DMS79 treated with DMSO at 0.1 percent for 48 hours (cell line): ENCODE results near the gene C5orf63.
"Not testable (repeated sequence)": the region's sequence is repeated elsewhere in the genome, so short reads cannot be mapped to it uniquely, and the experiment has no call there.

Source experiments
- DNase-seq: peaks from one replicate; lab custom pipeline; 2025; lab: John Stamatoyannopoulos, UW

The C5orf63 gene

DNA sequence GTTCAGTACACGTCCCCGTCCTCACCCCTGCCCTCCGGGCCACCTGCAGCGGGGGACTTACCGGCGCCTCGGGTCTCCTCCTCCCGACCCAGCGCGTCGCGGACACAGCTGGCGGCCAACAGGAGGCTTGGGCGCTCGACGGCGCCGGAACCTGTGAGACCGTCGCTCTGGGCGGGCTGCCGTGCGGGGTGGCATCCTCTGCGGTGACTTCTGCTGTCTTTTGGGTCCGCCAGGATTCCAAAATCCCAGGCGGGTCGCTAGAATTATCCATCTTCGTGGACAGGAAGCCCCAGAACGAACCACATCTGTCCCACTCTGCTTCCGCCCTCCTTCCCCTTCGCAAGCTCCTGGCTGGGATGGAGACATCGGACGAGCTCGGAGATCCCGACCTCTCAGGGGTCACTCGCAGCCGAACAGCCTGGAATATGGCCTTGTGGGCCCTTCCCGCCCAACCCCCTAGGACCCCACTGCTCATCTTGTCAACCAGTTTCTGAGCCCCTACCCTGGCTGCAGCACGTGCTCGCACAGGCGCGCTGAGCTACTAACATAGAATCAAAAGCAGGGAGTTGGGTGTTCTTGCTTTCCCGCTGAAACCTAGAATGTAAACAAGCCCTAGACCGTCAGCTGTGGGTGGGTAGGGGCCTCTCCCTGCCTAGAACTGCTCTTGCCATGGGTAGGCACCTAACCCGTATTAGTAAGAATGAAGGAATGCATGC, 42.0 kb downstream of the C5orf63 start:
- DNase-seq = no peak

DNA sequence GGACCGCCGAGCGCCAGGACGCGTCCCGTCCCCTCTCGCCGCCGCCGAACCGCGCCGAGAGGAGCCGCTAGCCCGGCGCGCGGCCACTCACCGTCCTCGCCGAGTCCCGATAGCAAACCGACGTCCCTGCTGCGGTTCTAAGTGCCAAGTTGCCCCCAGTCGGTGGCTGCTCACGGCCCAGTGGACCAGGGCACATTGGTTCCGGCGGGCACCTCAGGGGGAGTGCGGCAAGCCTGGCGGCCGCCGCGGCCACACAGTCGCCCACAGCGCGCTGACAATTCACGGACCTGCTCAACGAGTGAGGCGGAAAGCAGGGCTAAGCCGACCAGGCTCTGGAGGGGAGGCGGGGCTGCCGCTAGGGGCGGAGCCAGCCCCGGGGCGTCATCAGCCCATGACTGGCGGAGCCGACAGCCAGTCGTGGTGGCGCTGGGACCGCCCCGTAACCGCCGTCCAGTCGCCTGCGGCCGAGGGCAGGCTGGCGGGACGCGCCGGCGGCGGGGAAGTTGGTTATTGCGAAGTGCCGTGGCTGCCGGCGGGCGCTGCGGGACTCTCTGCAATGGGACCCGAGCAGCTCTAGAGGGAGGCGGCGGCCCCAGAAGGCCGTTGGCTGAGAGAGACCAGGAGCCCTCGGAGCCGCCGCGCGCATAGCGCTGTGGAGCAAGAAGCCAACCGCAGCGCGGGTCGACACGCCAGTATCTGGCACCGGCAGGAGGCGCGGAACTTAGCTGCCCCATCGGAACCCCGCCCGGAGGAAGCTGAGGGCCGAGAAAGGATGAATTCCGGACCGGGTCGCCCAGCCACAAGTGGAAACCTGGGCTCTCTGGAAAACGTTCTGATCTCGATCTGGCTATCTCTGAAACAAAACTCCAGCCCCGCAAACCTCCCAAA, 42.8 kb downstream of the C5orf63 start, which contains the start of gene MARCHF3:
MARCHF3 (minus strand) TSS at position 300 of the 888 bp plus-strand sequence. CDS start 112,387 bp downstream, outside the sequence.
- DNase-seq = peak; percentile 57

GRCh38 chr5:127029581-127030258, 43.6 kb downstream of the C5orf63 start:
- DNase-seq = peak; percentile 7

- DNase-seq = no peak
Measured at GRCh38 chr5:127028822-127029457, 44.4 kb downstream of the C5orf63 start.

- DNase-seq = no peak
Measured at GRCh38 chr5:127027539-127027938, 45.8 kb downstream of the C5orf63 start.

DNA sequence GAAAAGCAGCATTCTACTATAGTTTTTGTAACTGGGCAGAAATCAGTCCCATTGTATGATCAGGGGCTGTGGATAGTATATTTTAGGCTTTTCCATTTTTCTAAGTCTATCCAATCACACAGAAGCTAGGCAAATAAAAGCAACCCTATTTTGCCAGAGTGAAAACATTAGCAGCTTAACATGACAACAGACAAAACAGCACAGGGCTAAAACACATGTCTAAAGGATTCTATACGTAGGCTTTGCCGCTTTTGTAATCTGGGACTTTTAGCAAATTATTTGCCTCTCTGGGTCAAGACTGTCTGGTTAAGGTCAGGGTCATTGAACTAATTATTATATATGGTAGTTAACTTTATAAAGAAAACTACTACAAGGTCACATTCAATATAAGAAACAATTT, 47.1 kb downstream of the C5orf63 start:
- DNase-seq = no peak

DNA sequence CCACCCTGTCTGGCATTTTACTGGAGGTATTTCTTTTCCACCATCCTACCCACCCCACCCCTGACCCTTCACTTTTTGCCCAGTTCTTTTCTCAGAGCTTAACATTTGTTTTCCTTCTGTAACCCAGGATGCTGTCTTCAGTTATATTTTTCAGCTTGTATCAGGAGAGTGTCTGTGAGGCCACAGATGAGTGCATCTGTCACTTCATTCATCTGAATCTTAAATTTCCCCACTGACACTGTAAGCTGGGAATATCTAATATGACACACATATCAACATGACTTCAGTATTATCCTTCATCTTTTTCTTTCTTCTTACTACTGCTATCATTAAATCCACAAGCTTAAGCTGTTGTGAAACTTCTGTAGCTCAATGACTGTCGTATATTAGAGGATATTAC, 47.8 kb downstream of the C5orf63 start:
- DNase-seq = no peak

DNA sequence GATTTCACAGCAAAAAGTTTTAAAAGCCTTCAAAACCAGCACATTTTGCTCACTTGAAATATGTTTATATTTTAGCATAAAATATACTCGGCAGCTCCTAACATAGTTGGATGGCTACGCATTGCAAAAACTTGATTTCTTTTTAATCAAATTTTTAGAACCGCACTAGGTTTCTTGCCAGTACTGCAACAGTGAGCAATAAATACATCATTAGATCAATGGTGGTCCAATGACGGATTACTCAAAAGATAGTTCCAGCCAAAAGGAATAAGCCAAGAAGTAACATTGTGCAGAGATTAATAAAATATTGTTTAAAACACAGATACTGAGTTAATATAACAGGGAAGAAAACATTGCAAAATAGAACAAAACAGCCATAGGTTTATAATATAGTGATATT, 48.5 kb downstream of the C5orf63 start:
- DNase-seq = no peak

DNA sequence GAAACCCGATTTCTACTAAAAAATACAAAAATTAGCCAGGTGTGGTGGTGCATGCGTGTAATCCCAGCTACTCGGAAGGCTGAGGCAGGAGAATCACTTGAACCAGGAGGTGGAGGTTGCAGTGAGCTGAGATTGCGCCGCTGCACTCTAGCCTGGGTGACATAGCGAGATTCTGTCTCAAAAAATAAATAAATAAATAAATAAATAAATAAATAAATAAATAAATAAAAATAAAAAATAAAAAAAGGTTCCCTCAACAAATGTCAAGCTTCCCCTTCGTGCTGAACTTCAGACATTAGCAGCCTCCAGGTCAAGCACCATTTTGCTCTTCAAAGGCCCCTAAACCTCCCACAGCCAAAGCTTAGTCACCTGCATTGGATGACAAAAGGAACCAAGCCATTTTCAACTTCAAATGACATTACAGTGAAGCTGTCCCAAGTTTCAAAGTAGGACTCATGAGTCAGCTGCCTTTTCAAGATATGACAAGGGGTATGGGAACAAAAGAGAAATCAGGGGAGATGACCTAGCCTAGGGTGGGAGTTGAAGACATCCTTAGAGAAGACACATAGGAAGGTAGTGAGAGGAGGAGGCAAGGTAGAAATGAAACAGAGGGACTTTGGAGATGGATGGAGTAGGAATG, 49.6 kb downstream of the C5orf63 start:
- not testable (repeated sequence) for DNase-seq

DNA sequence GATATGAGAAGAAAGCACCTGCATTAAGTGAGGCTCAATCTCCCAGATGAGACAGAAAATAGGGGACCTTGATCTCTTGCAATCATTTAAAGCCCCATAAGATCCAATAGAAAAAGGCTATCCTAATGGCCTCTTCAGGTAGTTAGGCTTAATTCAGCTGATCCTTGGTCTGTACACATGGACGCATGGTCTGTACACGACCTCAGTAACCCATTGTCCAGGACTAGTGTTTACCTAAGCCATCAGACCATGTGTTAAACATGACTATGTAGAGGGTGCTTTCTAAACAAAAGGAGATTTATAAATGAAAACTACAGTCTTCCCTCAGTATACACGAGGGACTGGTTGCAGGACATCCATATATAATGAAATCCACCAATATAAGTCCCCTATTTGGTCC, 50.5 kb downstream of the C5orf63 start:
- no peak for DNase-seq

DNA sequence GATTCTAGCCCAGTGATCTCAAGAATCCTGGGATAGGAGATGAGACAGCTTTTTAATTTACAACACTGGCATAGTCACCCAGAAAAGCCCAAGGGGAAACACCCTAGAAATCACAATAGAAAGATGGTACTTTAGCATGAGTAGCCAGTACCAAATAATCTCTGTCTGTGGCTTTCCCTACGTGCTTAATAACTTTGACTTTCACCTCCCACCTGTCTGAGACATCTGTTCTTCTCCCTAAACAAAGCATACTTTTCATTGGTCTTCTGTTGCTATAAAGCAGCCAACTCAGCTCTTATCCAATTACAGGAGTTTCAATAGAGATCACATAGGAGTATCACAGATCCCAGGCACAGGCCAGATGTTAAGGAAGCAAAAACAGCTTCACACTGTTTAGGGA, 53.4 kb downstream of the C5orf63 start:
- no peak for DNase-seq

DNA sequence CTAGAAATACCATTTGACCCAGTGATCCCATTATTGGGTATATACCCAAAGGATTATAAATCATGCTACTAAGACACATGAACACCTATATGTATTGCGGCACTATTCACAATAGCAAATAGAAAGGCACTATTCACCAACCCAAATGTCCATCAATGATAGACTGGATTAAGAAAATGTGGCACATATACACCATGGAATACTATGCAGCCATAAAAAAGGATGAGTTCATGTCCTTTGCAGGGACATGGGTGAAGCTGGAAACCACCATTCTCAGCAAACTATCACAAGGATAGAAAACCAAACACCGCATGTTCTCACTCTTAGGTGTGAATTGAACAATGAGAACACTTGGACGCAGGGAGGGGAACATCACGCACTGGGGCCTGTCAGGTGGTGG, 56.6 kb downstream of the C5orf63 start:
- DNase-seq = not testable (repeated sequence)

DNA sequence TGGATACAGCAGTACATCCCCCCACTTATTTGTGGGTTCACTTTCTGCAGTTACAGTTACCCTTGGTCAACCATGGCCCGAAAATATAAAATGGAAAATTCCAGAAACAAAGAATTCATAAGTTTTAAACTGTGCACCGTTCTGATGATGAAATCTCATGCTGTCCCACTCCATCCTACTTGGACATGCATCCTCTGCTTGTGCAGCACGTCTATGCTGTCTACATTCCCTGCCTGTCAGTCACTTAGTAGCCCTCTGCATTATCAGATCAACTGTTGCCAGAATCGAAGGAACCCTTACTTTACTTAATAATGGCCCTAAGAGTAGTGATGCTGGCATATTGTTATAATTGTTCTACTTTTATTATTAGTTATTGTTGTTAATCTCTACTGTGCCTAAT, 57.6 kb downstream of the C5orf63 start:
- DNase-seq = no peak

DNA sequence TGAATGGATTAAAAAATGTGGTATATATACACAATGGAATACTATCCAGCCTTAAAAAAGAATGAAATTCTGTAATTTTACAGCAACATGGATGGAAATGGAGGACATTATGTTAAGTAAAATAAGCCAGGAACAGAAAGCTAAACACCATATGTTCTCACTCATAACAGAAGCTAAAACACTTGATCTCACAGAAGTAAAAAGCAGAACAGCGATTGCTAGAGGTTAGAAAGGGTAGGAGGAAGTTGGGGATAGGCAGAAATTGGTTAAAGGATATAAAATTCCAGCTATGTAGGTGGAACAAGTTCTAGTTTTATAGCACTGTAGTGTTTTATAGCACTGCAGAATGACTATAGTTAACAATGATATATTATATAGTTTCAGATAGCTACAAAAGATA, 58.7 kb downstream of the C5orf63 start:
- DNase-seq = no peak

DNA sequence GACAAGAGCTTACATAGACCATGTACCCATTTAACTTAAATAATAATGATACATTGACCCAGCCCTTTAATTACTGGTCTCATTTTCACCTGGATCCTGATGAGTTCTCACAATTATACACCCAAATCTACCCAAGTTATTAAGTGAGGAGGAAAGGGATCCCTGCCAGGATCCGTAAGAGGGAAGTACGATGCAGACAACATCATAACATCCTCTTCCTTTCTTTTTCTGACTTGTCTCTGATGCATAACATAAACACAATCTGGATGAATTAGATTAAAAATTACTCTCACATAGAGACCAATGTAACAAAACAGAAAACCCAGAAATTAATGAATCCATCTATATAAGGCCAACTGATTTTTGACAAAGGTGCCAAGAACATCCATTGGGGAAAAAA, 59.9 kb downstream of the C5orf63 start:
- DNase-seq = no peak

DNA sequence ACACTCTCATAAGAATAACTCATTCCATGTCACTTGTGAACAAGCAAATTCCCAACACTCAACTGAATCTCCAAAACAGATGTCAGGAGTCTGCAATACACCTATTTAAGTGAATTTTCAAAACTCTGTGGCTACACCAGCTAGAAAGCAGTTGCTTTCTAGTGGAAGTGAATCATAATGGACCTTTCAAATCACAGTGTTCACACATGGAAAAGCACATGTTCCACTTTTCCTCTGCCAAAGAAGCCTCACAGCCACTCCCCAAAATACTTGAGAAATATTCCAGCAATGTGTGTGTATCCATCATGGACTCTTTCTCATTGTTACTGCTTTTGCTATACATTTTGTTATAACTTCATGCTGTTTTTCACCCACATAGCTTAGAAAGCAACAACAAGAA, 60.4 kb downstream of the C5orf63 start:
- no peak for DNase-seq

DNA sequence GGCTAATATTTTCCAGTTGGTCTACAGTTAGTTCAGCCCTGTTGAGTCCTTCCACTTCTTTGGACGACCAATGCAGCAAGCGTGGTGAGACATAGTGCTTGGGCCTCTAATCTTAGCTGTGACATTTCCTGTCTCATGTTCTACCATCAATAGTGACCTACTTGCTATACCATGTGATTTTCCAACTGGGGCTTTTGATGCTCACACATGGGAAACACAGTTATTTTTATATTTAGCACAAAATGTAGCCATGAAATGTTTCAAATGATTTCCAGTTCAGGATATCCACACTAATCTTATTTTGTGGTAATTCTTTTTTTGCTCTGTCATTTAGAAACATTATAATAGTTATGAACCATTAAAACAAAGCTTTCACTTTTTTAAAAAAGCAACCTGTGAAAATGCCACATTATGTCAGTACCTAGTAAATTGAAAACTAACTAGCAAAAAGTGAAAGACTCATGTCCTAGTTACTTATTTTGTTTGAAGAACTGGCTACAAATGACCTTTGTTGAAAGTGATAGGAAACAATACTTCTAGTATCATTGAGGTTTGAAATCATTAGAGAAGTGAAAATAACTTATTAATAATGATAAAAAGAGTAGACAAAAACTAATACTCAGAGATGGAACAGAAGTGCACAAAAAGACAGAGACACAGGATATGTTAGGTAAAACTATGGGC, 61.2 kb downstream of the C5orf63 start:
- no peak for DNase-seq

DNA sequence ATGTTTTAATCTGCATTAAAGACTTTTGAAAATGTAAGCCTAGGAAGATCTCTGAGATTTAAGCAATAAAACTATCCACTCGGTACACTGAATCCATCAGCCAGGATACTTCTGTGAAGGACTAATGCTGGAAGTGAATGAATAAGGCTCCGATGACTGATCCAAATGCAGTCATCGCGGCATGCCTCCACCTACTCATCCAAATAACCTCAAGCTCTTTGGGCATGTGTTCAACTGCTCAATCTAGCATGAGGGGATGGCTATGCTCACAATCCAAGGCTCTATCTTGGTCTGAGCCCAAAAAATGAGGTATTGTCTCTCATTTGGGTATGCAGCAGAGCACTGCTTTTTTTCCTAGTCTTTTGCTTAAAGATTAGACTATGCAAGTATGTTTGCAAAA, 62.1 kb downstream of the C5orf63 start:
- DNase-seq = no peak

DNA sequence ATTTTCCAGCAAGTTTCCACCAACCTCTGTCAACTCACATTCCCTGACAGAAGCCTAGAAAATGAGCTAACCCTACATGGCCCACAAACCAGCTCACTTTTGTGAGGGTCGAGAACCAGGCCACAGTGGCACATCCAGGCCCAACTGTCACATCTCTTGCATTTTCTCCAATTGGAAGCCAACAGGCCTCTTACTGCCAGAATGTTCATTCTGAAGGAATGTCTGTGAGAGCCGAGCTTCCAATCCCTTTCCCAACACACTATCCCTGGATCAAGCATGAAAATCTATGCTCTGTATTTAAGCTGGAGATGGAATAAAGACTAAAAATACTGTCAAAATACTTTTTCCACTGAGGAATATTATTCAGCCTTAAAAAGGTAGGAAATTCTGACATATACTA, 62.9 kb downstream of the C5orf63 start:
- no peak for DNase-seq

GRCh38 chr5:127009784-127010183, 63.5 kb downstream of the C5orf63 start:
- DNase-seq = no peak
